ENCODE measurements around the gene ESRRG.

Gene ESRRG

DNA sequence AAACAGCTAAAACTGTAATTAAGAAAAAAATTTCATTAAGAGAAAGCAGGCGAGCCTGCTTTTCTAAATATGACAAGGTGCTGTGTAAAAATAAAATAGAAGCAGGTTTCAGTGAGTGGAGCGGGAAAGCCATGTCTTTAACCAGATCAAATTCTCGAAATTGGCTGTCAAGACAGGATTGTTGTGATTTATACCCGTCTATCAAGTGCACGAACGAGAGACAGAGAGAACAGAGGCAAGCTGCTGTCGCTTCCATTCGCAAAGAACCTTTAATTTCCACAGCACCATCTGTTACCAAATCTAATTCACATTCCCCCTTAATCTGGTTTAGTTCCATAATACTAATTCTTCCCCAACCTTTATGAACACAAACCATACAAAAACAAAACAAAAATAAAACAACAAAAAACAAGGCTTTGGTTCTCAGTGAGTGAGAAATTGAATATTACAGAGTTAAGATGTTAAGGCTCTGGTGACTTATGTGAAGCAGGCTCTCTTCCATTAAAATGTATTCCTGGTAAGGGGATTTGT is 35.0 kb downstream of the ESRRG start:
- no peak for DNase-seq (ENCODE audit: low read depth)
- TF ChIP-seq, protein P1, sequence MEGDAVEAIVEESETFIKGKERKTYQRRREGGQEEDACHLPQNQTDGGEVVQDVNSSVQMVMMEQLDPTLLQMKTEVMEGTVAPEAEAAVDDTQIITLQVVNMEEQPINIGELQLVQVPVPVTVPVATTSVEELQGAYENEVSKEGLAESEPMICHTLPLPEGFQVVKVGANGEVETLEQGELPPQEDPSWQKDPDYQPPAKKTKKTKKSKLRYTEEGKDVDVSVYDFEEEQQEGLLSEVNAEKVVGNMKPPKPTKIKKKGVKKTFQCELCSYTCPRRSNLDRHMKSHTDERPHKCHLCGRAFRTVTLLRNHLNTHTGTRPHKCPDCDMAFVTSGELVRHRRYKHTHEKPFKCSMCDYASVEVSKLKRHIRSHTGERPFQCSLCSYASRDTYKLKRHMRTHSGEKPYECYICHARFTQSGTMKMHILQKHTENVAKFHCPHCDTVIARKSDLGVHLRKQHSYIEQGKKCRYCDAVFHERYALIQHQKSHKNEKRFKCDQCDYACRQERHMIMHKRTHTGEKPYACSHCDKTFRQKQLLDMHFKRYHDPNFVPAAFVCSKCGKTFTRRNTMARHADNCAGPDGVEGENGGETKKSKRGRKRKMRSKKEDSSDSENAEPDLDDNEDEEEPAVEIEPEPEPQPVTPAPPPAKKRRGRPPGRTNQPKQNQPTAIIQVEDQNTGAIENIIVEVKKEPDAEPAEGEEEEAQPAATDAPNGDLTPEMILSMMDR (IDR thresholded peaks at IDR 0.05; ENCODE audit: insufficient read depth, low read depth, low read length, missing control alignments), result no peak
- no peak overlapping the region for H3K4me3 ChIP-seq (ENCODE audit: low read length)

DNA sequence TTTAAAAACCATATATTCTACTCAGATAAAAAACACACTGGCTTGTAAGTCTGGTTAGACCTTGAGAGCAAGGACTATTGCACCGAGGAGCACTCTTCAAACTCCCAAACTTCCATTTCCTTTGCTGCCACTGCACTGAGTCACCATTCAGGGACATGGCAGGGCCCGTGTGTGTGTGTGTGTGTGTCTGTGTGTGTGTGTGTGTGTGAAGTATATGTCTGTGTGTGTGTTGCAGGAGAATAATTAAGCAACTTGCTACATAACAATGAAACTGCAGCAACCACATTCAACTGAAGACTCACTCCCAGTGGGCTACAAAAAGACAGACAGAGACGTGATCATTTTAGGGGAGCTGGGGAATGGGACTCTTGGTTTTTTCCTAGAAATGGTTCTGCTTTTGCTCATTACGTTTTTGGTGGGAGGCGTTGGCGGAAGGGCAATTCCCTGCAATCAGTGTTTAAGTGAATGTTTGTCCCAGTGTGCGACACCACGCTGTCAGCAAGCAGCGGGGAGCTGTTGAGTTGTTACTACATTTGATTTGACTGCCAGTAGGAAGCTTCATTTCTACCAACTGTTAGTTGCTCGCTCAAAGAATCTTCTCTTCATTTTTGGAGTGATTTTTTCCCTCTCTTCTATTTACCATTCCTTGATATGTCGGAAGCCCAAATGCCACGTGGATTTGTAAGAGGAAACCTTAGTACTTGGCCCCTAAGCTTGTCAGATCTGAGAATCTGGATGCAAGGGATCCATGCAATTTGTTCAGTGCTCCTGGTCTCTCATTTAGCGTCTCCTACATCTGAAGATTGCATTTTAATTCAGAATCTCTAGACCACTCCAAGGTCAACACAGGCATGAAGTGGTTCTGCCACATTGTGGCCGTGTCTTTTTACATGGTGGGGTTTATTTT is 36.1 kb downstream of the ESRRG start:
- DNase-seq (ENCODE audit: low read depth), result peak; percentile 25
- TF ChIP-seq, protein P1 (IDR thresholded peaks at IDR 0.05; ENCODE audit: insufficient read depth, low read depth, low read length, missing control alignments), result no peak
- H3K4me3 ChIP-seq (ENCODE audit: low read length), result no peak overlapping the region

DNA sequence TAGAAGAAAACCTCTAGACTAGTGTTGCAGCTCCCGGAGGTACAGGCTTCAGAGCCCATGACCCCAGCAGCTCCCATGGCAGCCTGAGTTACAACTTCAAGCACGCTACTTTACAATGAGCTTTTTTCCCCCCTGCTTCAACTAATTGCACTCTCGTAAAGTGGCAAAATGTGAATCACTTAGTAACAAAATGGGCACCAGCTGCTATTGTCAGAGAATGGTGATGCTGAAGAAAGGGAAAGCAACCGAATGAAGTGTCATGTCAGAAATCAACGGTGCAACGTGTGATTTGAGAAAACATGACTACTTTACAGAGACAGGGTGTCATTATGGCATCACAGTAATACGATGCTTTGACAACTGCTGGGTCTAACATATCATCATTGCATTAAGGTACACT is 40.5 kb downstream of the ESRRG start:
- no peak for DNase-seq (ENCODE audit: low read depth)
- H3K4me3 ChIP-seq (ENCODE audit: low read length), result no peak overlapping the region
- TF ChIP-seq, protein P1 (IDR thresholded peaks at IDR 0.05; ENCODE audit: insufficient read depth, low read depth, low read length, missing control alignments), result no peak

DNA sequence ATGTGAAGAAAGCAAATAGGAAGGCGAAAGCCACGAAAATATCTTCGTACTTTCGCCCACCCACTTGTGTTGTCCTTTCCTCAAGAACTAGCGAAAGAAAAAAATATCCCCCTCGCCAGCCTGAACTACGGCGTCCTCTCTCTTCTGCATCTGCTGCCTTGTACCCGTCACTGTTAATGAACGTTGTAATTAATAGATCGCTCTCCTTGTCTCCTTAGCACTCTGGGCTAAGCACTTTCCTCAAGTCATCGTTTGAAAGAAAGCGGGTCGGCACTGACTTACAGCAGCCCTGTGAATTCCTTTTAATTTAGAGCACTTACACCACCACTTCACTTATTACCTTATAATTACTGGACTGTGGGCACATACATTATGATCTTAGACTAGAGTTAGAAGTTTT is 44.1 kb downstream of the ESRRG start:
- DNase-seq (ENCODE audit: low read depth), result no peak
- TF ChIP-seq, protein P1 (IDR thresholded peaks at IDR 0.05; ENCODE audit: insufficient read depth, low read depth, low read length, missing control alignments), result no peak
- H3K4me3 ChIP-seq (ENCODE audit: low read length), result no peak overlapping the region

DNA sequence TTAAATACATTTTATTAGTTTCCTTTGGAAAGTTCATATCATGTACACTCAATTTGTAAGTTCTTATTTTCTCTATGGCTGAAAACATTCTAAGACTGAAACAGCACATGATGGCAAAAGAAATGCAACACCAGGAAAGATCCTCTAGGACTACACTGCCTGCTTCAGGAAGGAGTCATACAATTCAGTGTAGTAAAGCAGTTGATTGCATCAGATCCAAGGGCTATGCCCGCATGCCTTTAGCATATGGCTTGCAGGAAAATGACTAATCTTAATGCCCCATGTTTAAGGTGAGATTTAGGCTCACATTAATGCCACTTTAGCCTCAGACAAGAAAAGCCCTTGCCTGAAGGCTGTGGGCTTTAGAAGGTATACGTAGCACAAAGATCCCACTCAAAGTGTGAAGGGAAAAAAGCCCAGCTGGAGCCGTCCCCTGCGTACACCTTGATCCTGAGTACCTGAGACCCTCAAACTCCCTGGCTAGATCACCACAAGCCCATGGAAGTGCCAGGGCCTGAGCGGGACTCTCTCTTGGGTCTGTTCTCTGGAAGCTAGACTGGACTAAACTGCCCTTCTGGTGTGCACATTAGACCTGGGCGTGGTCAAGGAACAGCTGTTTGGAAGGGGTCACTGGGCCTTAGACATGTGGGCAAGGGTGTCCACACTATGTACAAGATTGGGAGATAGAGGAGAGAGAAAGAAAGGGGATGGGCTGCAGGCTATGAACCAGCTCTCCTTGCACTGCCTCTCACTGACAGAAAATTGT is 52.9 kb downstream of the ESRRG start:
- TF ChIP-seq, protein P1 (IDR thresholded peaks at IDR 0.05; ENCODE audit: insufficient read depth, low read depth, low read length, missing control alignments), result no peak
- peak; percentile 59 for DNase-seq (ENCODE audit: low read depth)
- no peak overlapping the region for H3K4me3 ChIP-seq (ENCODE audit: low read length)

DNA sequence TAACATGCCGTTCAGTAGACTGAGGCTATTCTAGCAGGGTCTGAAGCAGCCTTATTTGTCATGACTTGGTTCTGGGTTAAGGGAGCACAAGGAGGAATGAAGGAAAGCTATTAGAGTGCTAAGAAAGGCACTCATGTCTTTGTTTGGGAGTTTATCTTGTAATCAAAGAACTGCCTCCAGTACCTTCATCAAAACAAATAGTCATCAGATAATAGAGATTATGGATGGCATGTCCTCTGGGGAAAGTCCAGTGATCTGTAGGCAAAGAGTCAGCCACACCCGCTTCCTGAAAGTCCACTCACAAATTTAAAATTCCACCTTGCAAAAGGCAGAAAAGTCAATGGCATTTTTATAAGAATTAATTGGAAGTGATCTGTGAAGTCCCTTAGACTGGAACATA is 56.8 kb downstream of the ESRRG start:
- TF ChIP-seq, protein P1 (IDR thresholded peaks at IDR 0.05; ENCODE audit: insufficient read depth, low read depth, low read length, missing control alignments), result no peak
- no peak overlapping the region for H3K4me3 ChIP-seq (ENCODE audit: low read length)
- no peak for DNase-seq (ENCODE audit: low read depth)

All from epithelial cell of esophagus (primary cell).